HG02763 (cell line): ENCODE results near the gene SOX9.
"Not testable (repeated sequence)": the region's sequence is repeated elsewhere in the genome, so short reads cannot be mapped to it uniquely, and the experiment has no call there.

Experiments
- ATAC-seq: cut with Tn5 transposase; IDR thresholded peaks from one replicate; pipeline ENCODE4 v1.9.1; 2021; ENCODE audit warnings: mild to moderate bottlenecking, moderate library complexity; ENCODE audit not compliant: unreplicated experiment

Gene SOX9

DNA sequence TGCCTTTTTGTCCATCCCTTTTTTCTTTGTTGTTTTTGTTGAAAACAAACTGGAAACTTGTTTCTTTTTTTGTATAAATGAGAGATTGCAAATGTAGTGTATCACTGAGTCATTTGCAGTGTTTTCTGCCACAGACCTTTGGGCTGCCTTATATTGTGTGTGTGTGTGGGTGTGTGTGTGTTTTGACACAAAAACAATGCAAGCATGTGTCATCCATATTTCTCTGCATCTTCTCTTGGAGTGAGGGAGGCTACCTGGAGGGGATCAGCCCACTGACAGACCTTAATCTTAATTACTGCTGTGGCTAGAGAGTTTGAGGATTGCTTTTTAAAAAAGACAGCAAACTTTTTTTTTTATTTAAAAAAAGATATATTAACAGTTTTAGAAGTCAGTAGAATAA is 4.9 kb downstream of the SOX9 start:
- no peak for ATAC-seq

GRCh38 chr17:72126575-72127486 is 6.0 kb downstream of the SOX9 start:
- ATAC-seq, result no peak

GRCh38 chr17:72128039-72128438 is 7.2 kb downstream of the SOX9 start:
- no peak for ATAC-seq

- ATAC-seq, result no peak
Observed at GRCh38 chr17:72134608-72135394, 14.0 kb downstream of the SOX9 start.

DNA sequence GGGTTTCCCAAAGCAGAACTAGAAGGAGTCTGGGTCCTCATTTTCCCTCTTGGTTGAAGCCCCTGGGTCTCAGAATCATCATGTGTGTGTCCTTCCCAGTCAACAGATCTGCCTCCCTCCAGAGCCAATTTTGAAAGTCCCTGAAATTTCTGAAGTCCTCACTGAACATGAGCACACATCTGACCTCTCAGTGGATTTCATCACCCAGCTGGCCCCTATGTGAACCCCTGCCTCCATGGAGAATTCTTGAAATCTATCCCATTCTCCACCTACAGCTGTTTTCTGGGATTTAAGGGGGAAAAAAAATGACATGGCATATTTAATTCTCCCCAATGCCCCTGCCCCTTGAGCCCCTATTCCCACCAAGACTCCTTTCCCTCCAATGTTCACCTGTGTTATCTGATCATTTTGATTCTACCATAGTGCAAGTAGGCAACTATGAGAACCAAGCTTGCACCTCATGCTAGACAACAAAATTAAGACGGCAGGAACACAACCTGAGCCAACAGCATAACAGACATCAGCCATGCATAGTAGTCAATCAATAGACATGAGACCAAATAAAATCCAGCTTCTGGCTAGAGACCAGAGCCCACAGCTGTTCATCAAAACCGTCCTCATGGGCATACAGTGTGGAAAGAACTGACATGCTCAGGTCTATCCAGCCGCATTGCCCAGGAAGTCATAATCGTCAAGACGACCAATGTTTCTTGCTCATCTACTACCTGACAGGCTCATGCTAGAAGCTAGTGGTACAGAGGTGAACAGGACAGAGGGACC is 14.9 kb downstream of the SOX9 start:
- ATAC-seq, result no peak

DNA sequence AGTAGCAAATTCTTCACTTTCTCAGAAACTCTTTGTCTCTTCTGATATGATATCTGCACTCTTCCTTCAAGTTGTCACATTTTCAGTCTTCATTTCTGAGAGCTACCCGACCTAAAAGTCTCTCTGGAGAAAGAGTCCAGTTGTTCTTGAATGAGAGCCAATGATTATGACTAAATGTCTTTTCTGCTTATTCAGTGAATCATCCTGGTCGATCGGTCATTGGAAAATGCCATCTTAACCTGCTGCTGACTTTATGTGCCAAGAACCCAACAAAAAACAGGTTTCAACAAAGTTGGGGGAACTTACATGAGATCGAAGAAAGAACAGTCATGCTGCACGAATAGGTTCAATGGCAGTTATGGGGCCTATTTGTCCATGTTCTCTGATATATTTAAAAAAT is 15.9 kb downstream of the SOX9 start:
- ATAC-seq, result no peak

DNA sequence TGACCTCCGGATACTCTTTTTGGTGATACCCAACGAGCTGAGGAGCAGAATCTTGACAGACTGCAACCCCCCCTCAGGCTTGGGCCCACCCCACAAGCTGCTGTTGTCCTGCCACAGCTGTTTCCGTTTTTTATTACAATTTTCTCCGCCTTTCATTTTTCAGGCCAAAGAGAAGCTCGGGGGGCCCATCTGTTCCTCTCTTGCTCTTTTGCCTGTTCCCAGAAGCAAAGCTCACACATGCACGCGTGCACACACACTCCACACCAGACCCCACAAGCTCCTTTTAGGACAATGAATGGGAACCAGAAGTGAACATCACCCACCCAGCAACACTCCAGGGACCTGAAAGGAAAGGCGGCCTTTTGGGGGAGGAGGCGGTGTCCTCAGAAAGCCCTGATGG is 16.3 kb downstream of the SOX9 start:
- no peak for ATAC-seq

- no peak for ATAC-seq
Observed at GRCh38 chr17:72139212-72139611, 18.4 kb downstream of the SOX9 start.

DNA sequence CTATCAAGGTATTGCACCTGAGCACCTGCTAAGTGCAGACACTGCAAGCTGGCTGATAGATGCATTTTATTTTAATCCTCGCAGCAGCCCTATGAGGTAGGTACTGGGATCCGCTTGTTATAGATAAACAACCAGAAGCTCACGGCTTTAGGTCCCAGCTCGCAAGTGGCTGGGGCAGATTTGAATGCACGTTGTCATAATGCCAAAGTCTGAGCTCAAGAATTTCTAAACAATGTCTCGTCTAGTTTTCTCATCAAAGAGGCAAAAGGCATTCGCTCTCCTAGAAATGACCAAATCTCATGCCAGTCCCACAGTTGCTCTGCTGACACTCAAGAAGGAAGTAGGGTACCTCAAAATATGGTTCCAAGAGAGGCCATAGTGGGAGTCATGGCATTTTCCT is 20.5 kb downstream of the SOX9 start:
- no peak for ATAC-seq

DNA sequence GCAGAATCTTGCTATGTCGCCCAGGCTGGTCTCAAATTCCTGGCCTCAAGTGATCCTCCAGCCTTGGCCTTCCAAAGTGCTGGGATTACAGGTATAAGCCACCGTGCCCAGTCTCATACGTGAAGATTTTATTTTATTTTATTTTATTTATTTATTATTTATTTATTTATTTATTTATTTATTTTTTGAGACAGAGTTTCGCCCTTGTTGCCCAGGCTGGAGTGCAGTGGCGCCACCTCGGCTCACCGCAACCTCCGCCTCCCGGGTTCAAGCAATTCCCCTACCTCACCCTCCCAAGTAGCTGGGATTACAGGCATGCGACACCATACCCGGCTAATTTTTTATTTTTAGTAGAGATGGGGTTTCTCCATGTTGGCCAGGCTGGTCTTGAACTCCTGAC is 21.3 kb downstream of the SOX9 start:
- ATAC-seq, result not testable (repeated sequence)

DNA sequence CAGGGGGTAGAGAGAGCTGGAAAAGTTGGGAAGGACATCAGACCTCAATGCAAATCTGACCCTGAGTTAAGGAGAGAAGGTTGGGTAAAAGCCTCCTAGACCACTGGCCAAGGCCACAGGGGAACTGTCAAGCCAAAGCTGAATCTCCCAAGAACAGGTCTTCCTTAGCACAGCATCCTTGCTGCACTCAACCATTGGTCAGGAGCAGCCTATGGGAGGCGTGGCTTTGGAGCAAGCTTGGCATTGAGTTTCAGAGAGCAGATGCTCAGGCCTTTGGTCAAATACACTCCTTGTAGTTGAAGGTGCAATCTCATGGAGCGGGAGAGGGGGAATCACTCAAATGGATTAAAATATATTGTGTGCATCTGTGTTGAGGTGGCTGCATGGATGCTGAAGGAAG is 21.8 kb downstream of the SOX9 start:
- no peak for ATAC-seq

DNA sequence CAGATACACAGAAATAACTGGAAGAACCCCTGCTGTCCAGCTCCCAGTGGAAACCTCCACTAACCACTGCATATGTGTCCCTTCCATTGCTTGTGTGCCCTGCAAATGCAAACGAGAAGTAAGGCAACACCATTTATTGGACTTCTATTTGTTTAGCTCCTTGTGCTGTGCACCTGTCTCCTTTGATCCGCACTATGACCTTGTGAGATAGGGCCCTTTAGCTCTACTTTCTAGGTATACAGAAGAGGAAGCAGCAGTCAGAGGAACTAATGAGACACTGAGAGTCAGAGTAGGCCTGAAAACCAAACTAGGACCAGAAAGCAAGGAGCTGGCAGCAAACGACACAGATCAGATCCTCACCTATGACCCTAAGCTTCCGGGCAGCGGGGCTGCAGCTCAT is 22.4 kb downstream of the SOX9 start:
- no peak for ATAC-seq

DNA sequence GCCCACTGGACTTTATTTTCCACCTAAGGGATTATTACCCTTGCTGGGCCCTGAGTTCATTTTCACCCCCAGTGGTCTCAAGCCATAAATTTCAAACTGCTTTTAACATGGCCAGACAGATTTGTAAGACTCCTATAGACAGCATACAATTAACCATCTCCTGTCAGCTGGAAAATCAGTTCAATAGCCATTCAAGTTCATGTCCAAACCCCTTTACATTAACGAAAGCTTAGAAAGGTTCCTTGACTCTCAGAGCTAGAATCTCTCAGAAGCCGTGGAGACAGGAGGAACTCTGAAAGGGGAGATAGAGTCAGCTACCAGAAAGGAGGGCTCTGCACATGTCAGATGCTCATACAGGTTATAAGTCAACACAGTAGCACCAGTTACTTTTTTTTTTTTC is 23.3 kb downstream of the SOX9 start:
- no peak for ATAC-seq

GRCh38 chr17:72145562-72145961 is 24.7 kb downstream of the SOX9 start:
- ATAC-seq, result no peak

- ATAC-seq, result no peak
Observed at GRCh38 chr17:72145962-72146361, 25.1 kb downstream of the SOX9 start.

DNA sequence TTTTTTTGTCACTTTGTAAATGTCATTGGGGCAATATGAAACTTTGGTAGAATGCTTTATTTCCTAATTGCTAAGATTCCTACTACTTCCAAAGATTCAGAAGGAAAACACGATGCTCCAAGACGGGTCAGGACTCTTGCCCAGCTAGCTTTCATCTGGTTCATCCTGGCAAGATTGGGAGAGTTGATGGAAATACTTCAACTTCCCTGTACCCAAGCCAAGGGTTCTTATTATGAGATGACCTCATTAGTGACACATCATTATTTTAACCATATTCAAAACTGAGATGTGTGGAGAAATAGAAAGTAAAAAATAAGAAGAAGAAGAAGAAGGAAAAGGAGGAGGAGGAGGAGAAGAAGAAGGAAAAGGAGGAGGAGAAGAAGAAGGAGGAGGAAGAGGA is 25.6 kb downstream of the SOX9 start:
- no peak for ATAC-seq

DNA sequence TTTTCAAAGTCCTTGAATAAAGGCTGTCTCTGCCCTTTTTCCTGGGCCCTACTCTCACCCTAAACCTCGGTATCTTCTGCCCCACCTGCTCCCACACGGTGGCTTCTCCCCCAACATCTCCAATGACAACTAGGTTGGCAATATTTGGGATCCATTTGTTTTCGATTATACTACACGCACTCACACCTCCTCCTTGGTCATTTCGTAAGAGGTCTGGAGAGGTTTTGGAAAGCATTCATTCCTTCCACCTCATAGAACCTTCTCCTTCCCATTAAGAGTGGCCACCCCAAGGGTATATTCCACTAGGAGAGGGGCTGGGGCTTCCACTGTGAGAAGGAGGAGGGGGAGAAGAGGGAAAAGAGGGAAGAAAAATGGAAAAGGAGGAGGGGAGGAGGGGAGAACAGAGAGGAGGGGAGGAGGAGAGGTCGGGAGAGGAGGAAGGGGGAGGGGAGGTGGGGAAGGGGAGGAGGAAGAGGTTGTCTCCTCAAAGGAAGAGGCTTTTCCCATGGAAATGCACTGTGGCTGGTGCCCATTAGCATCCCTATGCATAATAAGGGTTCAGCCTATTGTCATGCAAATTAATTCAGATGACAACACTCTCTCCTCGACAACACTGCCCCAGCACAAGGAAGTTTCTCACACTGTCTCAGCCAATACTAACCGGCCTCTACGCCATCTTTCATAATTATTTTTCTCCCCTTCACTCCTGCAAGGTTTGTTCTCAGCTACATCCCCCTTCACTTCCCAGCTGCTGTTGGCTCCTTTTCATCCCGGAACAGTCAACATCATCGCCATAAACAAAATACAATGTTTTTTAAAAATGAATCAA is 30.0 kb downstream of the SOX9 start:
- ATAC-seq, result no peak

GRCh38 chr17:72151565-72152386 is 31.0 kb downstream of the SOX9 start:
- ATAC-seq, result no peak

GRCh38 chr17:72152387-72152929 is 31.6 kb downstream of the SOX9 start:
- no peak for ATAC-seq
